PC-9 (cell line): ENCODE measurements around the gene DMBT1. TPM values are rescaled to one million over a fixed set of nuclear protein-coding genes. Genes with fewer than 3 reads are reported as not detected.

Experiments
- BruUV-seq: library from RNA; stranded (reverse); fragments of 400-500 nt; replicated peaks from 2 replicates; lab custom pipeline; 2021; lab: Mats Ljungman, UMichigan
- CTCF ChIA-PET: fragments of 300-600 bp; sonication (Branson Sonifier 250); formaldehyde crosslinking; loops from one replicate; lab custom pipeline; 2022; ENCODE audit warnings: antibody characterized with exemption; lab: Charles Lee
- POLR2A ChIA-PET: fragments of 300-600 bp; sonication (Branson Sonifier 250); formaldehyde crosslinking; loops from one replicate; lab custom pipeline; 2022; ENCODE audit warnings: antibody characterized with exemption; ENCODE audit not compliant: unreplicated experiment; lab: Charles Lee
- DNase-seq, 2 experiments: peaks; one replicate each; pipeline versions ENCODE4 v3.0.0 to v3.0.0-alpha.2; 2015 to 2022; ENCODE audit warnings: mixed read lengths in 1 of 2
- H2AFZ ChIP-seq: fragments of 200-600 bp; sonication (generic); 2 replicates; pipeline ENCODE4 v1.8.1; 2017; ENCODE audit warnings: antibody characterized with exemption
- H3F3A ChIP-seq: fragments of 200-600 bp; sonication (generic); 2 replicates; pipeline ENCODE4 v1.8.1; 2017; ENCODE audit warnings: antibody characterized with exemption, mild to moderate bottlenecking, low read depth; ENCODE audit not compliant: insufficient read depth
- H3K27ac ChIP-seq: fragments of 200-600 bp; sonication (generic); 2 replicates; pipeline ENCODE4 v1.6.1; 2016; ENCODE audit warnings: mixed run types
- H3K27me3 ChIP-seq: fragments of 200-600 bp; sonication (generic); 2 replicates; pipeline ENCODE4 v1.6.1; 2016; ENCODE audit warnings: low read depth, mixed run types; ENCODE audit not compliant: insufficient read depth
- H3K36me3 ChIP-seq: fragments of 200-600 bp; sonication (generic); 2 replicates; pipeline ENCODE4 v1.6.1; 2016; ENCODE audit warnings: low read depth, mixed run types
- H3K4me1 ChIP-seq: fragments of 200-600 bp; sonication (generic); replicated peaks from 2 replicates; pipeline ENCODE4 v1.6.1; 2016; ENCODE audit warnings: mixed run types; ENCODE audit not compliant: insufficient read depth
- H3K4me2 ChIP-seq: fragments of 200-600 bp; sonication (generic); 2 replicates; pipeline ENCODE4 v1.6.1; 2017; ENCODE audit warnings: mixed run types
- H3K4me3 ChIP-seq: fragments of 200-600 bp; sonication (generic); 2 replicates; pipeline ENCODE4 v1.6.1; 2016; ENCODE audit warnings: mixed run types
- H3K79me2 ChIP-seq: fragments of 200-600 bp; sonication (generic); 2 replicates; pipeline ENCODE4 v1.6.1; 2017; ENCODE audit warnings: low read depth, mixed run types
- H3K9me2 ChIP-seq: fragments of 200-600 bp; sonication (generic); 2 replicates; pipeline ENCODE4 v1.8.1; 2017; ENCODE audit warnings: mild to moderate bottlenecking; ENCODE audit not compliant: insufficient read depth
- H3K9me3 ChIP-seq: fragments of 200-600 bp; sonication (generic); 2 replicates; pipeline ENCODE4 v1.8.1; 2016; ENCODE audit warnings: low read depth; ENCODE audit not compliant: insufficient read depth
- H4K20me1 ChIP-seq: fragments of 200-600 bp; sonication (generic); 2 replicates; pipeline ENCODE4 v1.8.1; 2017; ENCODE audit not compliant: insufficient read depth
- CTCF ChIP-seq: fragments of 200-600 bp; sonication (generic); conservative IDR thresholded peaks from 2 replicates; pipeline ENCODE4 v1.6.1; 2017; ENCODE audit warnings: mixed run types, antibody characterized with exemption, mild to moderate bottlenecking, moderate library complexity
- EZH2 ChIP-seq: fragments of 200-600 bp; sonication (generic); IDR thresholded peaks from 2 replicates; pipeline ENCODE4 v1.8.0; 2017; ENCODE audit warnings: antibody characterized with exemption, low read depth
- intact Hi-C: fragments of 100-400 bp; cut with micrococcal nuclease; formaldehyde crosslinking; loops from one replicate; pipeline ENCODE4 v1.10.0; 2022; ENCODE audit not compliant: unreplicated experiment
- total RNA-seq: library from RNA; stranded (reverse); gene quantifications from 2 replicates; pipeline ENCODE4 v1.2.3, GENCODE V29; 2021

DMBT1 gene
- total RNA-seq, 1 experiment from 2014 or later = 0.98 TPM

GRCh38 chr10:122558452-122558851 lies 2.1 kb upstream of the DMBT1 start:
- ChIA-PET CTCF (no interaction called here), POLR2A (no interaction called here)
- intact Hi-C loops = no loop called here
- no peaks in the 10 kb centered on the region for H4K20me1 ChIP-seq
- H3K27me3 ChIP-seq = no peaks in the 10 kb centered on the region
- no peak overlapping the region for H3K27ac ChIP-seq
- no peaks in the 10 kb centered on the region for H3K9me2 ChIP-seq
- no peaks in the 10 kb centered on the region for H3K4me1 ChIP-seq
- no peak for TF ChIP-seq CTCF
- no TSS peak for BruUV-seq
- no peaks in the 10 kb centered on the region for H3F3A ChIP-seq
- no peaks in the 10 kb centered on the region for H3K9me3 ChIP-seq
- H3K79me2 ChIP-seq = no peaks in the 10 kb centered on the region
- H3K4me3 ChIP-seq = no peak overlapping the region
- H3K36me3 ChIP-seq = no peaks in the 10 kb centered on the region
- DNase-seq = no peak
- H2AFZ ChIP-seq = no peak overlapping the region
- no peak overlapping the region for H3K4me2 ChIP-seq

GRCh38 chr10:122559228-122559627 lies 1.3 kb upstream of the DMBT1 start:
- POLR2A ChIA-PET = no interaction called here
- Histone ChIP-seq H4K20me1 (no peaks in the 10 kb centered on the region), H3K4me3 (no peak overlapping the region), H3K27me3 (no peaks in the 10 kb centered on the region), H3F3A (no peaks in the 10 kb centered on the region), H2AFZ (no peak overlapping the region), H3K4me2 (no peak overlapping the region), H3K9me3 (no peaks in the 10 kb centered on the region), H3K4me1 (no peaks in the 10 kb centered on the region), H3K27ac (no peak overlapping the region), H3K79me2 (no peaks in the 10 kb centered on the region), H3K36me3 (no peaks in the 10 kb centered on the region), H3K9me2 (no peaks in the 10 kb centered on the region)
- no peak for TF ChIP-seq EZH2
- no peak for TF ChIP-seq CTCF
- no TSS peak for BruUV-seq
- CTCF ChIA-PET = interaction anchor here (0.6 kb wide), 1 partner anchor 11 kb away, joined by 4 read pairs; no protein-coding TSS in a partner anchor
- intact Hi-C loops = no loop called here
- DNase-seq = no peak

DNA sequence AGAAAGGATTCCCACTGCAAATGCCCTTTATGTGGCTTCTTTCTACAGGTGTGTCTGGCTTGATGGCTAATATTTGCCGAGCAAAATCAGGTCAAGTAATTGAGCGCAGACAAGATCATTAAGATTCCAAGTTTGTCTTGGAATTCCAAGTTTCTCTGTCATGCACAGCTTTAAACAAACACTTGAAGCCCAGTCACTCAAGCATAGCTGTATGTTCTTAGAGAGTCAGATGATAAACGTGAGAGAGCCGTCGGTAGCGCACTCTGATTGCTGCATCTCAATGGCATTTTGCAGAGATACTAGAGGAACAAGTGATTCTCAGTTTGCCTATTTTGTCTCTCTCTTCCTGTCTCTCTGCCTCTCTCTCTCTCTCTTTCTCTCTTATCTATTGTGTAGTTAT lies 658 bp downstream of the DMBT1 start:
- POLR2A ChIA-PET = no interaction called here
- H3K9me2 ChIP-seq = no peaks in the 10 kb centered on the region
- CTCF ChIA-PET = interaction anchor here (0.6 kb wide), 1 partner anchor 34 kb away, joined by 5 read pairs; no protein-coding TSS in a partner anchor

More for the DNA sequence above, 658 bp downstream of the DMBT1 start:
- Histone ChIP-seq H3K9me3 (no peaks in the 10 kb centered on the region), H4K20me1 (no peaks in the 10 kb centered on the region), H3F3A (no peaks in the 10 kb centered on the region), H3K27me3 (no peaks in the 10 kb centered on the region), H3K27ac (no peak overlapping the region), H3K36me3 (no peaks in the 10 kb centered on the region), H3K4me3 (no peak overlapping the region), H2AFZ (no peak overlapping the region), H3K4me1 (no peaks in the 10 kb centered on the region), H3K79me2 (no peaks in the 10 kb centered on the region), H3K4me2 (no peak overlapping the region)
- DNase-seq = no peak
- TF ChIP-seq EZH2 (no peak), CTCF (no peak)
- intact Hi-C loops = loop anchor here (10.0 kb wide), 1 partner anchor 144 kb away; no protein-coding TSS in a partner anchor
- no TSS peak for BruUV-seq
